Sigmoid colon (tissue), 7 donors: ENCODE data around the gene SAMD10. TPM values are rescaled to one million over a fixed set of nuclear protein-coding genes. Genes with fewer than 3 reads are reported as not detected.

ENCODE experiments used
- DNase-seq: peaks from one replicate; pipeline ENCODE4 v3.0.0-alpha.2; 2019
- H3K27ac ChIP-seq, 4 donors: fragments of 200-600 bp; sonication (generic); one replicate each; pipeline ENCODE4 v1.5.1; 2016 to 2019; ENCODE audit warnings: mild to moderate bottlenecking in 1 of 4
- H3K27me3 ChIP-seq, 3 donors: fragments of 200-600 bp; sonication (generic); one replicate each; pipeline ENCODE4 v1.5.1; 2019; ENCODE audit warnings: mild to moderate bottlenecking in 1 of 3
- H3K36me3 ChIP-seq, 4 donors: fragments of 200-600 bp; sonication (generic); one replicate each; pipeline ENCODE4 v1.5.1; 2016 to 2019
- H3K4me1 ChIP-seq, 4 donors: fragments of 200-600 bp; sonication (generic); one replicate each; pipeline ENCODE4 v1.5.1; 2017 to 2019
- H3K4me3 ChIP-seq, 4 donors: fragments of 200-600 bp; sonication (generic); one replicate each; pipeline ENCODE4 v1.5.1; 2017 to 2019; ENCODE audit warnings: mild to moderate bottlenecking in 2 of 4, moderate library complexity in 1 of 4
- H3K9me3 ChIP-seq, 4 donors: fragments of 200-600 bp in 3 of 4; sonication (generic) in 3 of 4; one replicate each; pipeline versions ENCODE4 v1.5.1 to v1.6.1; 2013 to 2019
- CTCF ChIP-seq, 4 experiments: fragments of 450-650 bp in 3 of 4; fragments of 200-600 bp in 1 of 4; IDR thresholded peaks; one replicate each; pipeline ENCODE4 v1.5.1; 2016 to 2019; ENCODE audit warnings: antibody characterized with exemption in 4 of 4, mild to moderate bottlenecking in 3 of 4, moderate library complexity in 2 of 4
- EP300 ChIP-seq, 4 donors: sonication (generic); formaldehyde crosslinking; IDR thresholded peaks; one replicate each; pipeline ENCODE4 v1.6.1; 2017; ENCODE audit warnings: antibody characterized with exemption in 4 of 4
- POLR2A ChIP-seq, 2 donors: fragments of 450-650 bp; IDR thresholded peaks; one replicate each; pipeline ENCODE4 v1.6.1; 2016; ENCODE audit warnings: antibody characterized with exemption in 2 of 2, mild to moderate bottlenecking in 2 of 2, moderate library complexity in 2 of 2
- POLR2AphosphoS5 ChIP-seq, 4 donors: sonication (generic); formaldehyde crosslinking; IDR thresholded peaks; one replicate each; pipeline ENCODE4 v1.6.1; 2017; ENCODE audit warnings: antibody characterized with exemption in 4 of 4
- WGBS, 2 donors: extraction: QIAGEN DNeasy Blood & Tissue Kit; methylation state at CpG; one replicate each; pipeline ENCODE4 v1.1.7; 2013; 5-methylcytosine and 5-hydroxymethylcytosine counted together
- intact Hi-C: fragments of 100-400 bp; cut with DNase I; formaldehyde crosslinking; loops from one replicate; pipeline ENCODE4 v1.15.1; 2023
- polyA plus RNA-seq, 3 donors: library from polyadenylated mRNA; stranded (reverse); fragments of 200-250 nt; gene quantifications; one replicate each; pipeline ENCODE4 v1.2.3, GENCODE V29; 2013
- total RNA-seq, 4 donors: library from RNA; depleted of rRNA; stranded (reverse); fragments of >200 nt; gene quantifications; one replicate each; pipeline ENCODE4 v1.1.0, GENCODE V29; 2016
- donor health status: healthy with polysubstance abuse.
- donor health status: Bipolar disorder and iron deficiency.
- donor health status: healthy.

The SAMD10 gene
- total and polyA plus RNA-seq, 7 donors: 0.68 to 8.7 (median 2.8) TPM

- Histone ChIP-seq H3K27me3 (no peaks in the 10 kb centered on the region), H3K4me1 (no peaks in the 10 kb centered on the region), H3K27ac (no peak overlapping the region), H3K9me3 (no peaks in the 10 kb centered on the region), H3K36me3 (peaks cover 15 to 94% (median 53%) of the 10 kb centered on the region in 4 donors), H3K4me3 (no peak overlapping the region)
- intact Hi-C loops: no loop called here
- TF ChIP-seq POLR2A (IDR thresholded peaks at IDR 0.05): no peak
- no peak for TF ChIP-seq CTCF (IDR thresholded peaks at IDR 0.05)
- no peak for TF ChIP-seq POLR2AphosphoS5 (IDR thresholded peaks at IDR 0.05)
- TF ChIP-seq EP300 (IDR thresholded peaks at IDR 0.05): no peak
- no peak for DNase-seq
- WGBS, 2 donors: 85 to 95% methylated on average over 3 of the region's 3 CpGs
Measured at GRCh38 chr20:64006902-64007301, 27.5 kb upstream of the SAMD10 start.

- Histone ChIP-seq H3K36me3 (peaks cover 14 to 96% (median 55%) of the 10 kb centered on the region in 4 donors), H3K4me1 (no peaks in the 10 kb centered on the region)
Measured at GRCh38 chr20:64006490-64006889, 27.0 kb upstream of the SAMD10 start.

GRCh38 chr20:64005394-64005793 lies 26.0 kb upstream of the SAMD10 start:
- H3K36me3 ChIP-seq: peaks cover 4 to 96% (median 55%) of the 10 kb centered on the region in 4 donors

More at GRCh38 chr20:64006490-64006889, 27.0 kb upstream of the SAMD10 start:
- intact Hi-C loops: no loop called here
- Histone ChIP-seq H3K27ac (no peak overlapping the region), H3K27me3 (no peaks in the 10 kb centered on the region), H3K9me3 (no peaks in the 10 kb centered on the region), H3K4me3 (no peak overlapping the region)
- no peak for DNase-seq
- 90 to 91% methylated on average over 10 of the region's 10 CpGs for WGBS, 2 donors
- TF ChIP-seq POLR2A (IDR thresholded peaks at IDR 0.05) (no peak), EP300 (IDR thresholded peaks at IDR 0.05) (no peak), POLR2AphosphoS5 (IDR thresholded peaks at IDR 0.05) (no peak), CTCF (IDR thresholded peaks at IDR 0.05) (no peak)

GRCh38 chr20:64003960-64004725 lies 24.7 kb upstream of the SAMD10 start:
- peaks cover 10 to 96% (median 58%) of the 10 kb centered on the region in 4 donors for H3K36me3 ChIP-seq
- no peak overlapping the region for H3K4me3 ChIP-seq
- TF ChIP-seq EP300 (IDR thresholded peaks at IDR 0.05): no peak
- TF ChIP-seq POLR2AphosphoS5 (IDR thresholded peaks at IDR 0.05): no peak
- no peak for TF ChIP-seq POLR2A (IDR thresholded peaks at IDR 0.05)
- no peak for TF ChIP-seq CTCF (IDR thresholded peaks at IDR 0.05)
- intact Hi-C loops: no loop called here
- H3K9me3 ChIP-seq: no peaks in the 10 kb centered on the region
- no peaks in the 10 kb centered on the region for H3K4me1 ChIP-seq
- no peaks in the 10 kb centered on the region for H3K27me3 ChIP-seq
- H3K27ac ChIP-seq: no peak overlapping the region
- DNase-seq: no peak
- 62 to 77% methylated on average over 7 of the region's 7 CpGs for WGBS, 2 donors

More at GRCh38 chr20:64005394-64005793, 26.0 kb upstream of the SAMD10 start:
- Histone ChIP-seq H3K27me3 (no peaks in the 10 kb centered on the region), H3K4me3 (no peak overlapping the region), H3K4me1 (no peaks in the 10 kb centered on the region), H3K9me3 (no peaks in the 10 kb centered on the region), H3K27ac (no peak overlapping the region)
- intact Hi-C loops: no loop called here
- WGBS, 2 donors: 84 to 91% methylated on average over 6 of the region's 6 CpGs
- no peak for TF ChIP-seq CTCF (IDR thresholded peaks at IDR 0.05)
- TF ChIP-seq POLR2A (IDR thresholded peaks at IDR 0.05): no peak
- TF ChIP-seq EP300 (IDR thresholded peaks at IDR 0.05): no peak
- no peak for TF ChIP-seq POLR2AphosphoS5 (IDR thresholded peaks at IDR 0.05)
- no peak for DNase-seq
